ENCODE measurements around the gene PCAT6. TPM values are rescaled to one million over a fixed set of nuclear protein-coding genes. Genes with fewer than 3 reads are reported as not detected.

Gene PCAT6
- total RNA-seq, 1 donor from 2014 or later: 7.7 TPM

- Mint-ChIP-seq H3K27ac (ENCODE audit: unreplicated experiment) (no peak overlapping the region), H3K4me3 (ENCODE audit: unreplicated experiment) (no peak overlapping the region), H3K4me1 (ENCODE audit: low read depth, unreplicated experiment) (no peaks in the 10 kb centered on the region), H3K36me3 (ENCODE audit: unreplicated experiment) (no peaks in the 10 kb centered on the region), H3K9me3 (ENCODE audit: unreplicated experiment) (peaks cover 4% of the 10 kb centered on the region), H3K27me3 (ENCODE audit: unreplicated experiment) (no peaks in the 10 kb centered on the region)
- no peak for DNase-seq
- no peak for TF ChIP-seq CTCF (IDR thresholded peaks at IDR 0.05; ENCODE audit: partially characterized antibody, unreplicated experiment)
Observed at GRCh38 chr1:202834771-202835547, 24.2 kb downstream of the PCAT6 start.

- Mint-ChIP-seq H3K36me3 (ENCODE audit: unreplicated experiment) (no peaks in the 10 kb centered on the region), H3K27me3 (ENCODE audit: unreplicated experiment) (no peaks in the 10 kb centered on the region), H3K4me3 (ENCODE audit: unreplicated experiment) (no peak overlapping the region), H3K4me1 (ENCODE audit: low read depth, unreplicated experiment) (no peaks in the 10 kb centered on the region), H3K27ac (ENCODE audit: unreplicated experiment) (no peak overlapping the region), H3K9me3 (ENCODE audit: unreplicated experiment) (peaks cover 4% of the 10 kb centered on the region)
- DNase-seq: no peak
- no peak for TF ChIP-seq CTCF (IDR thresholded peaks at IDR 0.05; ENCODE audit: partially characterized antibody, unreplicated experiment)
Observed at GRCh38 chr1:202835548-202836072, 24.9 kb downstream of the PCAT6 start.

GRCh38 chr1:202836623-202837403, 26.1 kb downstream of the PCAT6 start:
- no peaks in the 10 kb centered on the region for H3K36me3 Mint-ChIP-seq (ENCODE audit: unreplicated experiment)
- H3K27me3 Mint-ChIP-seq (ENCODE audit: unreplicated experiment): no peaks in the 10 kb centered on the region
- no peak overlapping the region for H3K4me3 Mint-ChIP-seq (ENCODE audit: unreplicated experiment)
- H3K4me1 Mint-ChIP-seq (ENCODE audit: low read depth, unreplicated experiment): no peaks in the 10 kb centered on the region
- no peak for DNase-seq
- H3K27ac Mint-ChIP-seq (ENCODE audit: unreplicated experiment): no peak overlapping the region
- H3K9me3 Mint-ChIP-seq (ENCODE audit: unreplicated experiment): peaks cover 4% of the 10 kb centered on the region
- TF ChIP-seq CTCF (IDR thresholded peaks at IDR 0.05; ENCODE audit: partially characterized antibody, unreplicated experiment): no peak

DNA sequence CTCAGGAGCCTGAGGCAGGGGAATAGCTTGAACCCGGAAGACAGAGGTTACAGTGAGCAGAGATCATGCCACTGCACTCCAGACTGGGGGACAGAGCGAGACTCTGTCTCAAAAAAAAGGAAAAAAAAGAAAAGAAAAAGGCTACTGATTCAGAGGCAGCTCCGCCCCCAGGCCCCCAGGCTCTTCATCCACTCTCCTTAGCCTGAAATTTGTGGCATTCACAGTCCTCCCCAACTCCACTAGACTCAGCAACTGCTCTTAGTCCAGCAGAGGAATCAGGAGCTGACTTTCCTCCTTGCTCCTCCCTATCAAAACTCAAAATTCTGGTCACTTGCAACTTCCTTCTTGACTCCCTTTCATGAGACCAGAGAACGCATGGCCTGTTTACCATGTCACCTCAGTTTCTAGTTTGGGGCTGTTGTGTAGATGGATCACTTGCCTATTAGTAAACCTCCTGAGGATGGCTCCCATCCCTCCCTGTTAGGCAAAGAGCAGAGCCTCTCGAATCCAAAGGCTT, 27.1 kb downstream of the PCAT6 start:
- TF ChIP-seq CTCF (IDR thresholded peaks at IDR 0.05; ENCODE audit: partially characterized antibody, unreplicated experiment): no peak
- no peak overlapping the region for H3K27ac Mint-ChIP-seq (ENCODE audit: unreplicated experiment)
- no peaks in the 10 kb centered on the region for H3K4me1 Mint-ChIP-seq (ENCODE audit: low read depth, unreplicated experiment)
- DNase-seq: no peak
- no peaks in the 10 kb centered on the region for H3K27me3 Mint-ChIP-seq (ENCODE audit: unreplicated experiment)
- no peak overlapping the region for H3K4me3 Mint-ChIP-seq (ENCODE audit: unreplicated experiment)
- peaks cover 4% of the 10 kb centered on the region for H3K9me3 Mint-ChIP-seq (ENCODE audit: unreplicated experiment)
- no peaks in the 10 kb centered on the region for H3K36me3 Mint-ChIP-seq (ENCODE audit: unreplicated experiment)
